Activated CD8-positive, alpha-beta memory T cell treated with anti-CD3 and anti-CD28 coated beads, Interleukin-2, amount 50 U/mL, for 24 hours (primary cell): ENCODE data around the gene DICER1.
"Not testable (repeated sequence)": the region's sequence is repeated elsewhere in the genome, so short reads cannot be mapped to it uniquely, and the experiment has no call there.

Experiments used
- DNase-seq: peaks from one replicate; pipeline ENCODE4 v3.0.0-alpha.2; 2020; ENCODE audit errors: extremely low read depth

DICER1 gene

GRCh38 chr14:95157327-95158189 lies at the start of gene DICER1:
Gene DICER1, minus strand, starts transcription at chr14:95157529. Its CDS starts 24,071 bp downstream, at chr14:95133458.
- peak; percentile 88 for DNase-seq

GRCh38 chr14:95206534-95206933 lies 49.2 kb upstream of the DICER1 start:
- DNase-seq: no peak

GRCh38 chr14:95204705-95205104 lies 47.4 kb upstream of the DICER1 start:
- no peak for DNase-seq

- DNase-seq: not testable (repeated sequence)
These were observed 44.4 kb upstream of the DICER1 start for GRCh38 chr14:95201745-95202144.

- DNase-seq: no peak
These were observed 43.1 kb upstream of the DICER1 start for GRCh38 chr14:95200404-95200803.

GRCh38 chr14:95199298-95199983 lies 42.1 kb upstream of the DICER1 start:
- DNase-seq: no peak

GRCh38 chr14:95198320-95198719 lies 41.0 kb upstream of the DICER1 start:
- DNase-seq: no peak

- DNase-seq: no peak
These were observed 40.2 kb upstream of the DICER1 start for GRCh38 chr14:95197551-95197950.

- no peak for DNase-seq
These were observed 39.7 kb upstream of the DICER1 start for GRCh38 chr14:95196826-95197545.

- DNase-seq: no peak
These were observed 38.9 kb upstream of the DICER1 start for GRCh38 chr14:95196268-95196667.

- DNase-seq: no peak
These were observed 37.7 kb upstream of the DICER1 start for GRCh38 chr14:95195031-95195430.

- no peak for DNase-seq
These were observed 35.8 kb upstream of the DICER1 start for GRCh38 chr14:95193081-95193480.

- DNase-seq: no peak
These were observed 35.0 kb upstream of the DICER1 start for GRCh38 chr14:95192311-95192710.

- DNase-seq: no peak
These were observed 34.3 kb upstream of the DICER1 start for GRCh38 chr14:95191445-95192199.

- DNase-seq: no peak
These were observed 33.5 kb upstream of the DICER1 start for GRCh38 chr14:95190857-95191256.

- DNase-seq: no peak
These were observed 33.1 kb upstream of the DICER1 start for GRCh38 chr14:95190346-95190840.

- DNase-seq: no peak
These were observed 32.2 kb upstream of the DICER1 start for GRCh38 chr14:95189367-95190132.

GRCh38 chr14:95188380-95188779 lies 31.1 kb upstream of the DICER1 start:
- no peak for DNase-seq

- DNase-seq: no peak
These were observed 28.6 kb upstream of the DICER1 start for GRCh38 chr14:95185767-95186392.
